Measurements from ENCODE around the gene IL17A. TPM values are rescaled to one million over a fixed set of nuclear protein-coding genes. Genes with fewer than 3 reads are reported as not detected.

The IL17A gene
- total RNA-seq, 1 donor from 2014 or later, result not detected

DNA sequence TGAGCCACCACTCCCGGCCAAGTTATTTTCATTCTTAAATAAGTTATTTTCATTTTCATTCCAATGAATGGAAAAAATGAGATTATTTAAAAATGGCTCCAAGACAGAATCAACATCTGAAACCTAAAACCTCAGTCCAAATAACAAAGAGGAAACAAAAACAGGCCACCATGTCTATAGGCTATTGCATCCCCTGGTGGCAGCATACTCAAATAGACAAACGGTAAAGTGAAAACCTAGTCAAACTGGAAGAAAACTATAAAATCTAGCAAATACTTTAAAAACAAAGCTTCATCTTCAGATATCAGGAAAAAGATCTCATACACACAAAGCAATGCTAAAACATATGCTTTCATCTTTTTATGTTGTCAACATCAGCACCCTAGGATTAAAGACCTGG is 20.9 kb downstream of the IL17A start:
- H3K4me1 Mint-ChIP-seq (ENCODE audit: low read depth), result no peaks in the 10 kb centered on the region
- H3K4me3 Mint-ChIP-seq (ENCODE audit: unreplicated experiment), result no peak overlapping the region
- TF ChIP-seq, protein P1, sequence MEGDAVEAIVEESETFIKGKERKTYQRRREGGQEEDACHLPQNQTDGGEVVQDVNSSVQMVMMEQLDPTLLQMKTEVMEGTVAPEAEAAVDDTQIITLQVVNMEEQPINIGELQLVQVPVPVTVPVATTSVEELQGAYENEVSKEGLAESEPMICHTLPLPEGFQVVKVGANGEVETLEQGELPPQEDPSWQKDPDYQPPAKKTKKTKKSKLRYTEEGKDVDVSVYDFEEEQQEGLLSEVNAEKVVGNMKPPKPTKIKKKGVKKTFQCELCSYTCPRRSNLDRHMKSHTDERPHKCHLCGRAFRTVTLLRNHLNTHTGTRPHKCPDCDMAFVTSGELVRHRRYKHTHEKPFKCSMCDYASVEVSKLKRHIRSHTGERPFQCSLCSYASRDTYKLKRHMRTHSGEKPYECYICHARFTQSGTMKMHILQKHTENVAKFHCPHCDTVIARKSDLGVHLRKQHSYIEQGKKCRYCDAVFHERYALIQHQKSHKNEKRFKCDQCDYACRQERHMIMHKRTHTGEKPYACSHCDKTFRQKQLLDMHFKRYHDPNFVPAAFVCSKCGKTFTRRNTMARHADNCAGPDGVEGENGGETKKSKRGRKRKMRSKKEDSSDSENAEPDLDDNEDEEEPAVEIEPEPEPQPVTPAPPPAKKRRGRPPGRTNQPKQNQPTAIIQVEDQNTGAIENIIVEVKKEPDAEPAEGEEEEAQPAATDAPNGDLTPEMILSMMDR (IDR thresholded peaks at IDR 0.05), result no peak
- no peak overlapping the region for H3K27ac Mint-ChIP-seq (ENCODE audit: unreplicated experiment)
- DNase-seq (ENCODE audit: low spot score), result no peak
- no peaks in the 10 kb centered on the region for H3K36me3 Mint-ChIP-seq (ENCODE audit: low read depth)
- H3K27me3 Mint-ChIP-seq (ENCODE audit: low read depth), result peaks cover 24% of the 10 kb centered on the region
- peaks cover 3% of the 10 kb centered on the region for H3K9me3 Mint-ChIP-seq (ENCODE audit: low read depth)

DNA sequence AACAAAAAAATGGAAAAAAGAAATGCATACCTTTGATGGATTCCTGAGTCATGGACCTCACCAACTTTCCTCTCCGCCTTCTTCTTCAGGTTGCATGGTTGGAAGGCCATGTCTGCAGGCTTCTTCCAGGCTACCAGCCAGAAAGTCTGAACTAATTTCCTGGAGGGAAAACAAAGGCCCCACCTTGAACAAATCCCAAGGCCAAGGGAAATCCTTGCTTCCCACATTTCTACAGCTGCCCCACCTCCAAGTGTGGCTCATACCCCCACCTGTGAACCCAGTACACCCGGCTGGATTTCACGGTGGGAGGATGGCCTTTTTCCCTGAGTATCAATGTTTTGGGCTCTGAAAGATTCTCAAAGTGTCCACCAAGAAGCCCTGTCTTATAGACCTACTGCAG is 22.4 kb downstream of the IL17A start:
- peaks cover 3% of the 10 kb centered on the region for H3K9me3 Mint-ChIP-seq (ENCODE audit: low read depth)
- H3K27me3 Mint-ChIP-seq (ENCODE audit: low read depth), result peaks cover 31% of the 10 kb centered on the region
- H3K4me3 Mint-ChIP-seq (ENCODE audit: unreplicated experiment), result no peak overlapping the region
- no peaks in the 10 kb centered on the region for H3K36me3 Mint-ChIP-seq (ENCODE audit: low read depth)
- no peak overlapping the region for H3K27ac Mint-ChIP-seq (ENCODE audit: unreplicated experiment)
- H3K4me1 Mint-ChIP-seq (ENCODE audit: low read depth), result no peaks in the 10 kb centered on the region
- TF ChIP-seq, protein P1 (IDR thresholded peaks at IDR 0.05), result no peak
- no peak for DNase-seq (ENCODE audit: low spot score)

DNA sequence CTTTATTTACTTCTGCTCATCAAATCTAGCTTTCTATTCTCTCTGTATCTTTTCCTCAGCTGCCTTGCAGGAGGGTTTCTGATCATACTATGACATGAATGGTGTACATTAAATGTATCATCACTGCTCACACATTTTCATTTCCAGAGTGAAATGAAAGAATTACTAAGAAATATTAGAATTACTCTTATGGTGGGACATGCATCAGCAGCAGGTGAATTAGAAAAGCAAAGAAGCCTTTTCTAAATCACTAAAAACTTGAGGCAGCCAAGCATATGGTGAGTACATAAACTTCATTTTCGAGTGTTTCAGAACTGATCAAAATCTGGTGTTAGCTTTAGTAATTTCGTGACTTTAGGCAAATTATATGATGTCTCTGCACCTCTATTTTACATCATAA is 23.6 kb downstream of the IL17A start:
- H3K27me3 Mint-ChIP-seq (ENCODE audit: low read depth), result peaks cover 31% of the 10 kb centered on the region
- TF ChIP-seq, protein P1 (IDR thresholded peaks at IDR 0.05), result no peak
- H3K36me3 Mint-ChIP-seq (ENCODE audit: low read depth), result no peaks in the 10 kb centered on the region
- DNase-seq (ENCODE audit: low spot score), result no peak
- H3K4me3 Mint-ChIP-seq (ENCODE audit: unreplicated experiment), result no peak overlapping the region
- H3K9me3 Mint-ChIP-seq (ENCODE audit: low read depth), result peaks cover 3% of the 10 kb centered on the region
- no peak overlapping the region for H3K27ac Mint-ChIP-seq (ENCODE audit: unreplicated experiment)
- H3K4me1 Mint-ChIP-seq (ENCODE audit: low read depth), result no peaks in the 10 kb centered on the region

DNA sequence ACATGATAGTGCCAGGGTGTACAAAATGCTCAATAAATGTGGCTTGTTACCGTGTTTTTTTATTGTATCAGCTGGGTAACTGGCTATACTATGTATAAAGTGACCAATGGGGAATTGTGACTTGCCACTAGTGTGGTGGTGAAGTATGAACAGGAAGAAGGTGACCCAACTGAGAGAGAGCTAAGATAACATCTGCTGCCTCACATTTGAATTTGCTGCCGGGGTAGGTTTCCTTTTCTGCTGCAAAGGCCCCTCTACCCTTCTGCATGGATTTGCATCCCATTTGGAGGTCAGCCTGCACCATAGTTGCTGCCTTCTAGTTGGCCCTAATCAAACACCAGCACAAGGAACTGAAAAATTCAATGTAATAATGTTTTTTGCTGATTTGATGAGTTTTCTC is 24.1 kb downstream of the IL17A start:
- DNase-seq (ENCODE audit: low spot score), result no peak
- H3K4me1 Mint-ChIP-seq (ENCODE audit: low read depth), result no peaks in the 10 kb centered on the region
- peaks cover 31% of the 10 kb centered on the region for H3K27me3 Mint-ChIP-seq (ENCODE audit: low read depth)
- H3K27ac Mint-ChIP-seq (ENCODE audit: unreplicated experiment), result no peak overlapping the region
- TF ChIP-seq, protein P1 (IDR thresholded peaks at IDR 0.05), result no peak
- H3K36me3 Mint-ChIP-seq (ENCODE audit: low read depth), result no peaks in the 10 kb centered on the region
- H3K9me3 Mint-ChIP-seq (ENCODE audit: low read depth), result peaks cover 3% of the 10 kb centered on the region
- H3K4me3 Mint-ChIP-seq (ENCODE audit: unreplicated experiment), result no peak overlapping the region

DNA sequence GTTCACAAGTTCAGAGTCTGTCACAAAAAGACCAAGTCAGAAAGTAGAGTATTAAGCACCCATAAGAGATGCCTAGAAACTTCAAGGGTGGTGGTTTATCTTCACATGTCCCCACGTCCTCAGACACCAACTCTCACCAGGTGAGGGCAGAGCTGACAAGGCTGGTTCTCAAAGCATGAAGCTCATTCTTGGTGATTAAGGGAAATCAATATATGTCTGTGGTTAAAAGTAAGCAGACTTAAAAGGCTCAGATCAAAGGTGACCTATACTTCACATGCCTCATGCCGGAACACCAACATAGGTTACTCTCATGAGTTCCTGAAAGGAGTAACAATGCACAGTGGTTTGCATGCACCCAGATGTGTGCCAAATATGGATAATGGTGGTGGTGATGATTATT is 27.0 kb downstream of the IL17A start:
- Mint-ChIP-seq H3K4me1 (ENCODE audit: low read depth) (no peaks in the 10 kb centered on the region), H3K4me3 (ENCODE audit: unreplicated experiment) (no peak overlapping the region), H3K9me3 (ENCODE audit: low read depth) (no peaks in the 10 kb centered on the region), H3K27me3 (ENCODE audit: low read depth) (peaks cover 27% of the 10 kb centered on the region), H3K36me3 (ENCODE audit: low read depth) (no peaks in the 10 kb centered on the region), H3K27ac (ENCODE audit: unreplicated experiment) (no peak overlapping the region)
- DNase-seq (ENCODE audit: low spot score), result no peak
- TF ChIP-seq, protein P1 (IDR thresholded peaks at IDR 0.05), result no peak
